GM12878 (cell line): ENCODE results near the gene ABCC2.
"Not testable (repeated sequence)": the region's sequence is repeated elsewhere in the genome, so short reads cannot be mapped to it uniquely, and the experiment has no call there.

Experiments
- BCLAF1 ChIP-seq: fragments of 450-650 bp; IDR thresholded peaks from 2 replicates; pipeline ENCODE4 v1.6.1; 2017; ENCODE audit warnings: antibody characterized with exemption, mild to moderate bottlenecking, moderate library complexity
- CTCF ChIP-seq, 3 experiments: IDR thresholded peaks in 2 of 3; conservative IDR thresholded peaks in 1 of 3; 2 replicates each; pipeline ENCODE4 v1.5.1; 2011; ENCODE audit warnings: low read depth in 3 of 3, low read length in 3 of 3, mild to moderate bottlenecking in 3 of 3, control low read depth in 2 of 3, moderate library complexity in 2 of 3, inconsistent platforms in 1 of 3, mixed read lengths in 1 of 3; ENCODE audit not compliant: control insufficient read depth in 2 of 3, insufficient read depth in 1 of 3; ENCODE audit errors: extremely low read depth in 1 of 3
- HDAC2 ChIP-seq: fragments of 200-600 bp; sonication (generic); IDR thresholded peaks from 2 replicates; pipeline ENCODE4 v1.6.1; 2017
- NRF1 ChIP-seq: conservative IDR thresholded peaks from 2 replicates; pipeline ENCODE4 v1.6.1; 2011; ENCODE audit warnings: mild to moderate bottlenecking, low read depth, low read length, improper control_type of control experiment
- POLR2A ChIP-seq: IDR thresholded peaks from 2 replicates; pipeline ENCODE4 v1.6.1; 2011; ENCODE audit warnings: low read depth, mild to moderate bottlenecking, low read length
- RFX5 ChIP-seq: IDR thresholded peaks from 2 replicates; pipeline ENCODE4 v1.6.1; 2011; ENCODE audit warnings: low read depth, low read length, improper control_type of control experiment
- SUZ12 ChIP-seq: fragments of 200-600 bp; sonication (generic); IDR thresholded peaks from one replicate; pipeline ENCODE4 v1.6.1; 2018; ENCODE audit warnings: antibody characterized with exemption, mild to moderate bottlenecking; ENCODE audit not compliant: unreplicated experiment
- TF ChIP-seq, protein P1 (sequence below): IDR thresholded peaks from 2 replicates; pipeline ENCODE4 v1.6.1; 2011; ENCODE audit warnings: mild to moderate bottlenecking, low read depth, low read length, moderate library complexity; ENCODE audit not compliant: insufficient replicate concordance

- not testable (repeated sequence) for TF ChIP-seq POLR2A; BCLAF1; HDAC2; CTCF (IDR thresholded peaks at IDR 0.05 in 2 of 3, conservative IDR thresholded peaks at IDR 0.05 in 1 of 3; ENCODE audit: control insufficient read depth in 2 of 3, extremely low read depth in 1 of 3, insufficient read depth in 1 of 3, low read depth in 3 of 3, low read length in 3 of 3); NRF1; SUZ12; RFX5
- TF ChIP-seq, protein P1, sequence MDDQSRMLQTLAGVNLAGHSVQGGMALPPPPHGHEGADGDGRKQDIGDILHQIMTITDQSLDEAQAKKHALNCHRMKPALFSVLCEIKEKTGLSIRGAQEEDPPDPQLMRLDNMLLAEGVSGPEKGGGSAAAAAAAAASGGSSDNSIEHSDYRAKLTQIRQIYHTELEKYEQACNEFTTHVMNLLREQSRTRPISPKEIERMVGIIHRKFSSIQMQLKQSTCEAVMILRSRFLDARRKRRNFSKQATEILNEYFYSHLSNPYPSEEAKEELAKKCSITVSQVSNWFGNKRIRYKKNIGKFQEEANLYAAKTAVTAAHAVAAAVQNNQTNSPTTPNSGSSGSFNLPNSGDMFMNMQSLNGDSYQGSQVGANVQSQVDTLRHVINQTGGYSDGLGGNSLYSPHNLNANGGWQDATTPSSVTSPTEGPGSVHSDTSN, result not testable (repeated sequence)
Observed at GRCh38 chr10:99863535-99864240, 81.2 kb downstream of the ABCC2 start.
